ENCODE data around the gene PABPC1L.

DNA sequence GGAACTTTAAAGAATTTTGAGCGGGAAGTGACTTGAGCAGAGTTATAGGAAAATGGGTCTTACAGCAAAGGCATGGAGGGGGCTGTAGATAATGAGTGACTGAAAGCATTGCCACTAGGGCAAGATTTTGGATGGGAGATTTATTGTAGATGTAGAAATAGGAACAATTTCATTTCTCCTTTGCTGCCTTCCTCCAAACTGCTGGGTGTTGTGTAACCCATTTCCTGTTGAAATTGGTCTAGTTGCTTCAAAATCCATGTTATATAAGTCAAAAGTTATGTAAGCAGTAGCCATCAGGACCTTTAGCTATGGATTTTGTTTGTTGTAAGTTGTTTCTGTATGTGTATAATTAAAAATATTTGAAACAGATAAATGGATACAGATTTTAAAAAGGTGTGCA is 13.3 kb upstream of the PABPC1L start:
- no peak for TF ChIP-seq CTCF (conservative IDR thresholded peaks at IDR 0.05)
- no peak for TF ChIP-seq ZFX (IDR thresholded peaks at IDR 0.05)

Measured in C4-2B (cell line).